ENCODE measurements around the gene MSI2.

GRCh38 chr17:57609878-57610270, 353.6 kb downstream of the MSI2 start:
- TF ChIP-seq CTCF (IDR thresholded peaks at IDR 0.05): no peak
- TF ChIP-seq POLR2AphosphoS5 (IDR thresholded peaks at IDR 0.05): no peak

Measured in sigmoid colon (tissue), 4 donors.